HG03196 (cell line): Measurements from ENCODE around the gene IL12RB2.
A peak's percentile ranks its signal among the peaks of the same experiment; 100 is the strongest.

Source experiments
- ATAC-seq: cut with Tn5 transposase; IDR thresholded peaks from one replicate; pipeline ENCODE4 v1.9.1; 2021; ENCODE audit not compliant: unreplicated experiment

Gene IL12RB2

GRCh38 chr1:67346982-67347381, 39.3 kb downstream of the IL12RB2 start:
- ATAC-seq, result no peak

- no peak for ATAC-seq
Observed at GRCh38 chr1:67347688-67348472, 40.2 kb downstream of the IL12RB2 start.

GRCh38 chr1:67348586-67349252, 41.0 kb downstream of the IL12RB2 start:
- ATAC-seq, result no peak

GRCh38 chr1:67350783-67351182, 43.1 kb downstream of the IL12RB2 start:
- ATAC-seq, result peak; percentile 49

- no peak for ATAC-seq
Observed at GRCh38 chr1:67352211-67352610, 44.5 kb downstream of the IL12RB2 start.

GRCh38 chr1:67355745-67356424, 48.2 kb downstream of the IL12RB2 start:
- no peak for ATAC-seq

GRCh38 chr1:67359592-67359991, 51.9 kb downstream of the IL12RB2 start:
- ATAC-seq, result no peak

GRCh38 chr1:67361641-67362040, 54.0 kb downstream of the IL12RB2 start:
- ATAC-seq, result no peak

GRCh38 chr1:67367370-67368045, 59.8 kb downstream of the IL12RB2 start:
- no peak for ATAC-seq

GRCh38 chr1:67368046-67368514, 60.4 kb downstream of the IL12RB2 start:
- no peak for ATAC-seq

GRCh38 chr1:67371043-67371442, 63.4 kb downstream of the IL12RB2 start:
- ATAC-seq, result no peak

GRCh38 chr1:67371681-67372080, 64.0 kb downstream of the IL12RB2 start:
- no peak for ATAC-seq

GRCh38 chr1:67372136-67372535, 64.5 kb downstream of the IL12RB2 start:
- no peak for ATAC-seq

GRCh38 chr1:67372898-67373297, 65.2 kb downstream of the IL12RB2 start:
- no peak for ATAC-seq

- ATAC-seq, result no peak
Observed at GRCh38 chr1:67376381-67376780, 68.7 kb downstream of the IL12RB2 start.

GRCh38 chr1:67377253-67377652, 69.6 kb downstream of the IL12RB2 start:
- no peak for ATAC-seq

- ATAC-seq, result no peak
Observed at GRCh38 chr1:67381154-67381553, 73.5 kb downstream of the IL12RB2 start.

- no peak for ATAC-seq
Observed at GRCh38 chr1:67382292-67382691, 74.6 kb downstream of the IL12RB2 start.

GRCh38 chr1:67383999-67384638, 76.4 kb downstream of the IL12RB2 start:
- no peak for ATAC-seq

GRCh38 chr1:67390041-67390887, 82.6 kb downstream of the IL12RB2 start:
- no peak for ATAC-seq
